Effector CD4-positive, alpha-beta T cell (primary cell): Measurements from ENCODE around the gene PIK3CB.
"Not testable (repeated sequence)": the region's sequence is repeated elsewhere in the genome, so short reads cannot be mapped to it uniquely, and the experiment has no call there.

Source experiments
- DNase-seq: peaks from one replicate; pipeline ENCODE4 v3.0.0-alpha.2; 2020

Gene PIK3CB

GRCh38 chr3:138675393-138675792 is 159.3 kb downstream of the PIK3CB start:
- DNase-seq, result no peak

- DNase-seq, result no peak
Observed at GRCh38 chr3:138673641-138674530, 160.8 kb downstream of the PIK3CB start.

GRCh38 chr3:138670407-138670806 is 164.3 kb downstream of the PIK3CB start:
- no peak for DNase-seq

GRCh38 chr3:138668107-138668506 is 166.6 kb downstream of the PIK3CB start:
- DNase-seq, result no peak

GRCh38 chr3:138657508-138657907 is 177.2 kb downstream of the PIK3CB start:
- no peak for DNase-seq

GRCh38 chr3:138653567-138653966 is 181.2 kb downstream of the PIK3CB start:
- no peak for DNase-seq

GRCh38 chr3:138649134-138649533 is 185.6 kb downstream of the PIK3CB start:
- DNase-seq, result no peak

- no peak for DNase-seq
Observed at GRCh38 chr3:138646513-138646912, 188.2 kb downstream of the PIK3CB start.

GRCh38 chr3:138646008-138646407 is 188.7 kb downstream of the PIK3CB start:
- no peak for DNase-seq

- no peak for DNase-seq
Observed at GRCh38 chr3:138642927-138643253, 191.8 kb downstream of the PIK3CB start.

GRCh38 chr3:138642226-138642926 is 192.4 kb downstream of the PIK3CB start:
- DNase-seq, result no peak

GRCh38 chr3:138640537-138640936 is 194.2 kb downstream of the PIK3CB start:
- DNase-seq, result no peak

GRCh38 chr3:138638641-138639040 is 196.1 kb downstream of the PIK3CB start:
- DNase-seq, result no peak

- DNase-seq, result no peak
Observed at GRCh38 chr3:138629526-138629925, 205.2 kb downstream of the PIK3CB start.

- no peak for DNase-seq
Observed at GRCh38 chr3:138625707-138626365, 208.9 kb downstream of the PIK3CB start.

GRCh38 chr3:138624518-138624917 is 210.2 kb downstream of the PIK3CB start:
- DNase-seq, result no peak

GRCh38 chr3:138620431-138620830 is 214.3 kb downstream of the PIK3CB start:
- no peak for DNase-seq

- no peak for DNase-seq
Observed at GRCh38 chr3:138615462-138615861, 219.3 kb downstream of the PIK3CB start.

GRCh38 chr3:138609898-138610266 is 224.8 kb downstream of the PIK3CB start:
- DNase-seq, result no peak

GRCh38 chr3:138608322-138609135 is 226.2 kb downstream of the PIK3CB start, which contains the start of gene FAIM:
Gene FAIM, plus strand, starts transcription at chr3:138608771. Its CDS starts 10,956 bp downstream, at chr3:138619727.
- DNase-seq, result peak; percentile 41

- DNase-seq, result not testable (repeated sequence)
Observed at GRCh38 chr3:138604106-138604595, 230.6 kb downstream of the PIK3CB start.
